RWPE2 (cell line): ENCODE measurements around the gene AGO3.

Experiments
- ATAC-seq: fragments of 200-7000 bp; cut with Tn5 transposase; 3 replicates; pipeline ENCODE4 v1.9.1; 2021; ENCODE audit warnings: low read depth
- DNase-seq: peaks from one replicate; pipeline ENCODE4 v3.0.0-alpha.2; 2020; ENCODE audit warnings: low spot score
- H3K27ac ChIP-seq: fragments of 450-650 bp; 2 replicates; pipeline ENCODE4 v1.5.1; 2017; ENCODE audit warnings: mild to moderate bottlenecking; ENCODE audit not compliant: poor library complexity, severe bottlenecking
- H3K27me3 ChIP-seq: fragments of 250-450 bp; sonication (Bioruptor Pico); 2 replicates; pipeline ENCODE4 v1.5.1; 2021; ENCODE audit warnings: mild to moderate bottlenecking, moderate library complexity; ENCODE audit not compliant: insufficient read depth, poor library complexity, severe bottlenecking
- H3K36me3 ChIP-seq: fragments of 250-450 bp; sonication (Bioruptor Pico); 2 replicates; pipeline ENCODE4 v1.5.1; 2020; ENCODE audit warnings: low read depth, mild to moderate bottlenecking, moderate library complexity
- H3K4me1 ChIP-seq: fragments of 250-450 bp; sonication (Bioruptor Pico); 2 replicates; pipeline ENCODE4 v1.5.1; 2021; ENCODE audit warnings: mild to moderate bottlenecking, moderate library complexity; ENCODE audit not compliant: insufficient read depth, poor library complexity, severe bottlenecking
- H3K4me3 ChIP-seq: fragments of 250-450 bp; sonication (Bioruptor Pico); 2 replicates; pipeline ENCODE4 v1.5.1; 2021; ENCODE audit warnings: mild to moderate bottlenecking, moderate library complexity; ENCODE audit not compliant: severe bottlenecking
- H3K9me3 ChIP-seq: fragments of 250-450 bp; sonication (Bioruptor Pico); 2 replicates; pipeline ENCODE4 v1.5.1; 2021; ENCODE audit warnings: mild to moderate bottlenecking, moderate library complexity; ENCODE audit not compliant: severe bottlenecking
- TF ChIP-seq, protein P1 (sequence below): fragments of 450-650 bp; IDR thresholded peaks from one replicate; pipeline ENCODE4 v1.5.1; 2017; ENCODE audit warnings: mild to moderate bottlenecking, moderate library complexity; ENCODE audit not compliant: poor library complexity, severe bottlenecking

AGO3 gene

DNA sequence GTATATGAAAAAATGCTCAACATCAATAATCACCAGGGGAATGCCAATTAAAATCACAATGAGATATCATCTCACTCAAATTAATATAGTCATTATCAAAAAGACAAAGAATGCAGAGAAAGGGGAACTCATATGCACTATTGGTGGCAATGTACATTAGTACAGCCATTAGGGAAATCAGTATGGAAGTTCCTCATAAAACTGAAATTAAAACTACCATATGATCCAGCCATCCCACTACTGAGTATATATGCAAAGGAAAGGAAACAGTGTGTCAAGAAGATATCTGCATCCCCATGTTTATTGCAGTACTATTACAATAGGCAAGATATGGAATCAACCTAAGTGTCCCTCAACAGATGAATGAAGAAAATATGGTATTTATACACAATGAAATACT, 120.9 kb downstream of the AGO3 start:
- Histone ChIP-seq H3K4me1 (no peaks in the 10 kb centered on the region), H3K27ac (no peak overlapping the region), H3K27me3 (no peaks in the 10 kb centered on the region), H3K4me3 (no peak overlapping the region), H3K9me3 (no peaks in the 10 kb centered on the region), H3K36me3 (peaks cover 7% of the 10 kb centered on the region)
- TF ChIP-seq, protein P1, sequence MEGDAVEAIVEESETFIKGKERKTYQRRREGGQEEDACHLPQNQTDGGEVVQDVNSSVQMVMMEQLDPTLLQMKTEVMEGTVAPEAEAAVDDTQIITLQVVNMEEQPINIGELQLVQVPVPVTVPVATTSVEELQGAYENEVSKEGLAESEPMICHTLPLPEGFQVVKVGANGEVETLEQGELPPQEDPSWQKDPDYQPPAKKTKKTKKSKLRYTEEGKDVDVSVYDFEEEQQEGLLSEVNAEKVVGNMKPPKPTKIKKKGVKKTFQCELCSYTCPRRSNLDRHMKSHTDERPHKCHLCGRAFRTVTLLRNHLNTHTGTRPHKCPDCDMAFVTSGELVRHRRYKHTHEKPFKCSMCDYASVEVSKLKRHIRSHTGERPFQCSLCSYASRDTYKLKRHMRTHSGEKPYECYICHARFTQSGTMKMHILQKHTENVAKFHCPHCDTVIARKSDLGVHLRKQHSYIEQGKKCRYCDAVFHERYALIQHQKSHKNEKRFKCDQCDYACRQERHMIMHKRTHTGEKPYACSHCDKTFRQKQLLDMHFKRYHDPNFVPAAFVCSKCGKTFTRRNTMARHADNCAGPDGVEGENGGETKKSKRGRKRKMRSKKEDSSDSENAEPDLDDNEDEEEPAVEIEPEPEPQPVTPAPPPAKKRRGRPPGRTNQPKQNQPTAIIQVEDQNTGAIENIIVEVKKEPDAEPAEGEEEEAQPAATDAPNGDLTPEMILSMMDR = no peak
- ATAC-seq = no peak
- no peak for DNase-seq

DNA sequence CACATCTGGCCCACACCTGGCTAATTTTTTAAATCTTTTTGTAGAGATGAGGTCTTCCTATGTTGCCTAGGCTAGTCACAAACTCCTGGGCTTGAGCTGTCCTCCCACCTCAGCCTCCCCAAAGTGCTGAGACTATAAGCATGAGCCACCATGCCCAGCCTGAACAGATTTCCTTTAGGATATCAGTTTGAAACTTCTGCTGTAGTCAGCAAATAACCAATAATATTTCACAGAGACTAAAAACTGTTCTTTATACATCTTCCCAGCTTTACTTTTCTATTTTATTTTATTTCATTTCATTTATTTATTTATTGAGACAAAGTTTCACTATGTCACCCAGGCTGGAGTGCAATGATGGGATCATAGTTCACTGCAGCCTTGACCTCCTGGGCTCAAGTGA, 123.1 kb downstream of the AGO3 start:
- DNase-seq (no peak), ATAC-seq (no peak)
- Histone ChIP-seq H3K27ac (no peak overlapping the region), H3K4me1 (no peaks in the 10 kb centered on the region), H3K9me3 (no peaks in the 10 kb centered on the region), H3K36me3 (peaks cover 4% of the 10 kb centered on the region), H3K27me3 (no peaks in the 10 kb centered on the region), H3K4me3 (no peak overlapping the region)
- TF ChIP-seq, protein P1 = no peak

DNA sequence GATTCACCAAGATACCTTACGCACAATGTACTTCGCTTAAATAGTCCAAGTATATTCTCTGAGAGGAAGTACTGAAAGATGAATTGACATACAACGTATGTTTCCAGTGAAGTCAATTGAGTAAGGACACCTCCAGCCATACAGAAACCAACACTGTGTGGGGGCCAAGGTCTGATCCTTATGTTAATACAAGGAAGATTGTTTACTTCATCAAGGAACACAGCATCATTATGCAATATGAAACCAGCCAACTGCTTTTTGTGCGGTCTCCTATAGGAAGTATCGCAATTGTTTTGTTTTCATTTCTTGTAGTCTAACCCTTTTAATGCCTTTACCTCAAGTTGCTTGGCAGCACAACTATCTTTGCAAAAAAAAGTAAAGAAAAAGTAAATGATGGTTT, 124.8 kb downstream of the AGO3 start:
- DNase-seq (no peak), ATAC-seq (no peak)
- TF ChIP-seq, protein P1 = no peak
- no peak overlapping the region for H3K27ac ChIP-seq
- H3K4me3 ChIP-seq = no peak overlapping the region
- H3K9me3 ChIP-seq = no peaks in the 10 kb centered on the region
- H3K36me3 ChIP-seq = peaks cover 4% of the 10 kb centered on the region
- no peaks in the 10 kb centered on the region for H3K4me1 ChIP-seq
- H3K27me3 ChIP-seq = no peaks in the 10 kb centered on the region

DNA sequence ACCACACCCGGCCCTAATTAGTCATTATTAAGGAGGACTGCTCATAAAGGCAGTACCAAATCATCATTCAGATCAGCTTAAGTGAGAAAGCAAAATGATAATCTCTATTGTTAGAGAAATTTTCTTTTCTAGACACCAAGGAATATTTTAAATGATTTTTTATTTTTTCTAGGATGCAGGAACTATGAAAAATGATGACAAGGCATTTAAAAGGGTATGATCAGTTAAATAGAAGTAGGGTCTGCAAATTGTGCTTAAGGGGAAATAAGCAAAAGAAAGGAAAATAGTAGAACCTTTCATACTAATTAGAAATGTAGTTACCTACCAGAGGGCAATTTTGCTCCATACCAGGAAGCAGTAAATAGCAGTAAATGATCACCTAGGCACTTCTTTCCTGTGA, 131.4 kb downstream of the AGO3 start:
- Histone ChIP-seq H3K27me3 (no peaks in the 10 kb centered on the region), H3K9me3 (no peaks in the 10 kb centered on the region), H3K4me1 (no peaks in the 10 kb centered on the region), H3K4me3 (no peak overlapping the region), H3K36me3 (no peaks in the 10 kb centered on the region; the same call in 1 of the 2 replicates), H3K27ac (no peak overlapping the region)
- TF ChIP-seq, protein P1 = no peak
- DNase-seq = no peak
- no peak for ATAC-seq

DNA sequence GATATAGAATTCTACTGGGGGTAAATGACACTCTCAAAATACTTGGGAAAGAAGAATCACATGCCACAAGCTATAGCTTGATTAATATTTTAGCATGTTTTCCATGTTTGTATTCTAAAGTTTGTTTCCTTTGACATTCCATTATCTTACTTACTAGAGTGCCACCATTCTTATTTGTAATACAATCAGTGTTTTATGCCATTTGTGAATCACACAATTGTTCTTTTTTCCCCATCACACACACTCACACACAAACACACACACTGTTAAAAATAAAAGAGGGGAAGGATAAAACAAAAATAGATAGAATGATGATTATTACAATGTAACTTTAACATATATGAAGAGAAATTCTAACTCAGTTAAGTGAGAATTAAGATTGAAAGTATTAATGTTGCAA, 137.0 kb downstream of the AGO3 start:
- no peak for DNase-seq
- peaks cover 2% of the 10 kb centered on the region for H3K9me3 ChIP-seq
- no peak for ATAC-seq
- no peaks in the 10 kb centered on the region for H3K27me3 ChIP-seq
- no peaks in the 10 kb centered on the region for H3K4me1 ChIP-seq
- no peak overlapping the region for H3K27ac ChIP-seq
- no peak overlapping the region for H3K4me3 ChIP-seq
- TF ChIP-seq, protein P1 = no peak
- H3K36me3 ChIP-seq = no peaks in the 10 kb centered on the region
